ENCODE results near the gene FAM53B.

FAM53B gene

DNA sequence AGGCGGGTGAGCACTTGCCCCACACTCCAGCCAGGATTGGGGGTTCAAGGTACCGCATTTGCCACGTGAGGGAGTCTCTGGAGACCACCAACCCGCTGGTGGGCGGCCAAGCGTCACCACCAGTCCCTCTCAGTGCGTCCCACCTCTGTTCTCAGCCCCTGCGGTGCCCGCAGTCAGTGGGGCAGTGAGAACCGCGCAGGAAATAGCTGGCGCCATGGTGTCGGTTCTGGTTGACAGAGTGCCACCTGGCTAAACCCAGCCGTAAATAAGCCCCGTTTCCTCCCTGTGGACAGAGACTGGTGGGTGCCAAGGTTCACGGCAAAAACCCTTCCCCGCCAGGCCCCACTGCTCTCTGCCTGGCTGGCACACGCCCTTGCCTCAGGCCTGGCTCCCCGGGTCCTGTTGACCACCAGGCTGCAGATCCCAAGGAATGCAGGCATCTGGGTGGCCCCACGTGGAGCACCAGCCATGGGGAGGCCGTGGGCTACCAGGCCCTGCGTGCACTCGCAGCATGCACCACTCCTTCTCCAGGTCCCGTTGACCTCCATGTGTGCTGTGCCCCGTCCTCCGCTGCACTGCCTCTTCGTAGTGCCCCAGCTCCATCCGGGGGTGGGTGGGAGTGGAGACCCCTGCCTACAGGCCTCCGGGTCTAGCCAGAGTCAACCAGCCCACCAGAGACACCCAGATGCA, 142.6 kb downstream of the FAM53B start:
- Mint-ChIP-seq H3K4me1 (ENCODE audit: low read depth) (no peaks in the 10 kb centered on the region), H3K27me3 (no peaks in the 10 kb centered on the region), H3K27ac (no peak overlapping the region), H3K9me3 (no peaks in the 10 kb centered on the region), H3K4me3 (no peak overlapping the region), H3K36me3 (ENCODE audit: low read depth) (no peaks in the 10 kb centered on the region)
- DNase-seq = no peak

DNA sequence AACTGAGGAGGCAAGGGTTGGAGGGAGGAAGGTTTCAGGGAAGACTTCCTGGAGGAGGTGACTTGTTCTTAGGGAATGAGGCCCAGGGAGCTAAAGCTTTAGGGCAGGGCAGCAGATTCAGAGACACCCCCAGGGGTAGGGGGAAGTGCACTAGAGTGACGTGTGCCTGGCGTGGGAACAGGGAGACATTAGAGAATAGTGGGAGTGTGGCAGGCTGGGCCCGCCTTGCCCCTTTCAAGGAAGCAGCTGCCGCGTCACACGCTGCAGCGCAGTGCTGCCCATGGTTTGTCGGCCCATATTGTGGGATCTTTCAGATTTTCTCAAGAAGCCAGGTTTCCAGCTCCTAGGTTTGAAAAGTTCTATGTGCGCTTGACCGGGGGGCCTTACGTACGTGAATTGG, 143.2 kb downstream of the FAM53B start:
- no peaks in the 10 kb centered on the region for H3K27me3 Mint-ChIP-seq
- no peaks in the 10 kb centered on the region for H3K9me3 Mint-ChIP-seq
- no peak for DNase-seq
- no peak overlapping the region for H3K27ac Mint-ChIP-seq
- H3K4me3 Mint-ChIP-seq = no peak overlapping the region
- no peaks in the 10 kb centered on the region for H3K36me3 Mint-ChIP-seq (ENCODE audit: low read depth)
- no peaks in the 10 kb centered on the region for H3K4me1 Mint-ChIP-seq (ENCODE audit: low read depth)

DNA sequence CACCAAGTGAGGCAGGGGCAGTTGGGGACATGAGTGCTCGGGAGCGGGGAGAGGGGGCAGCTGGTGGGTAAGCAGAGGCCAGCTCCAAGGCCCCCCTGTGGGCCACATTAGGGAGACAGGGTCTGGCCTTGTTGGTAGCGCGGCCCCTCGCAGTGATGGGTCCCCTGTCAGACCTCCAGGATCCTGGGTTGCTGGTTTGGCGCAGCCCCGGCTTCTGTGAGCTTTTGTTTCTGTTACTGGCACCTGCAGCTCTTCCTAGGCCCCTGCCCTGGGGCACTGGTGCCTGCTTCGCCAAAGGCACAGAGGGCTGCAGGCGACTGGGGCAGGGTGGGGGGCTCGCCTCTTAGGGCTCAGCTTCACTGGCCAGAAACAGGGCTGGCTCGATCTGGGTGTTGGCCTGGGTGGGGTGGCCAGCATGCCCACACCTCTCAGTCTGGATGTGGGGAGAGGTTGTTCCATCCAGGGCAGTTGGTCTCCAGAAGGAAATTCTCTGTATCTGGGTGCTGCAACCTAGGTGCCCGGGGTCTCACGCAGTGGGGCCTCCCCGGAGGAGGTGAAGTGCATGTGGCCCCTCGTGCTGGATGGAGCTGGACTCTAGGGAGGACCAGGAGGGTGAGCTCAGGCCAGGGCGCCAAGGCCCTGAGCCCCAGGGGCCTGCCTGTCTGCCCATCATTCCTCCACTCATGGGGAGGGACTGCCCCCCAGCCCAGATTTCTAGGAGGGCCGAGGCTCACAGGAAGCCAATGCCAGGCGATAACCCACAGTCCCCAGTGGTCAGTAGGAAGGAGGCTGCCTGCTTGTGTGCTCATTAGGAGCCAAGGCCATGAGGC, 143.9 kb downstream of the FAM53B start:
- Mint-ChIP-seq H3K4me3 (no peak overlapping the region), H3K9me3 (no peaks in the 10 kb centered on the region), H3K27me3 (no peaks in the 10 kb centered on the region), H3K4me1 (ENCODE audit: low read depth) (no peaks in the 10 kb centered on the region), H3K27ac (no peak overlapping the region), H3K36me3 (ENCODE audit: low read depth) (no peaks in the 10 kb centered on the region)
- no peak for DNase-seq

DNA sequence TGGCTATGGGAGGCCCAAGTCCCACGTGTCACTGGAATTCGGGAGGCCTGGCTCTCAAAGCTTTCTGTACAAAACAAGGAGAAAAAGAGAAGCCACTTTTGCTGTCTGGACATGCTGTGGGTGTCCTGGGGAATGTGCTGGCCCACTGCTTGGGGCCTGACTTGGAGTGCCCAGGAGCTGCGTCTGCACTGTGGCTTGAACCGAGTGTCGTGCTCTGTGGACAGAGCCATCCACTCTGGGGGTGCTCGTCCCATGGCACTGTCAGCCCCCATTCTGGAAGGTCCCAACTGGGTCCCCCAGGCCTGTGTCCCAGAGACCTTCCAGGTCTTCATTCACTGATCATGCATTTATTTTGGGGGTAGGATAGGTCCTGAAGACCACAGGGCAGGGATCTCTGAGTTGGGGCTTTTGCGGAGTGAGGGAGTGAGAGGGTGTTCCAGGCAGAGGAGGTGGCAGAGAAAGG, 144.6 kb downstream of the FAM53B start:
- no peak overlapping the region for H3K27ac Mint-ChIP-seq
- no peak for DNase-seq
- H3K9me3 Mint-ChIP-seq = no peaks in the 10 kb centered on the region
- no peaks in the 10 kb centered on the region for H3K27me3 Mint-ChIP-seq
- H3K36me3 Mint-ChIP-seq (ENCODE audit: low read depth) = no peaks in the 10 kb centered on the region
- no peak overlapping the region for H3K4me3 Mint-ChIP-seq
- H3K4me1 Mint-ChIP-seq (ENCODE audit: low read depth) = no peaks in the 10 kb centered on the region

DNA sequence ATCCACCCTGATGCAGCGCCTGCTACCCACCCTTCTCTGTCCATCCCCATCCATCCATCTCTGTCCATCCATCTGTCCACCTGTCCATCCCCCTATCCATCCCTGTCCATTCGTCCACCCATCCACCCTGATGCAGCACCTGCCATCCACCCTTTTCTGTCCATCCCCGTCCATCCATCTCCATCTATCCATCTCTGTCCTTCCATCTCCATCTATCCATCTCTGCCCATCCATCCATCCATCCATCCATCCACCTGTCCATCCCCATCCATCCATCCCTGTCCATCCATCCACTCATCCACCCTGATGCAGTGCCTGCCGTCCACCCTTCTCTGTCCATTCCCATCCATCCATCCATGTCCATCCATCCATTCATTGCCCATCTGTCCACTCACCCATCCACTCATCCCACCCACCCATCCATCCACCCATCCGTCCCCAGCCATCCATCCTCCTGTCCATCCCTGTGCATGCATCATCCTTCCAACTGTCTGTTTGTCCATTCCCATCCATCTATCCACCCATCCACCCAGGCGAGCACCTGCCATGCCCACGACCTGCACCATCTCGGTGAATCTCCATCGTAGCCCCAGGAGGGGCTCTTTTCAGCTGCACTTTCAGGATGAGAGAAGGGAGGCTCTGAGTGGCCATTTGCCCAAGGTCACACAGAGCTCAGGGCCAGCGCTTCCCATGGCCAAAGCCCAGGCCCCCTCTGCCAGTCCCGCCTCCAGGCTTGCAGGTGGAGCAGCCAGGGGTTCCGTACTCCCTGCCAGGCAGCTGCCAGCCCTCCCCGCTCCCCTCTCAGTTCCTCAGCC, 145.2 kb downstream of the FAM53B start:
- no peaks in the 10 kb centered on the region for H3K27me3 Mint-ChIP-seq
- H3K4me1 Mint-ChIP-seq (ENCODE audit: low read depth) = no peaks in the 10 kb centered on the region
- DNase-seq = no peak
- no peaks in the 10 kb centered on the region for H3K36me3 Mint-ChIP-seq (ENCODE audit: low read depth)
- no peaks in the 10 kb centered on the region for H3K9me3 Mint-ChIP-seq
- no peak overlapping the region for H3K4me3 Mint-ChIP-seq
- no peak overlapping the region for H3K27ac Mint-ChIP-seq

DNA sequence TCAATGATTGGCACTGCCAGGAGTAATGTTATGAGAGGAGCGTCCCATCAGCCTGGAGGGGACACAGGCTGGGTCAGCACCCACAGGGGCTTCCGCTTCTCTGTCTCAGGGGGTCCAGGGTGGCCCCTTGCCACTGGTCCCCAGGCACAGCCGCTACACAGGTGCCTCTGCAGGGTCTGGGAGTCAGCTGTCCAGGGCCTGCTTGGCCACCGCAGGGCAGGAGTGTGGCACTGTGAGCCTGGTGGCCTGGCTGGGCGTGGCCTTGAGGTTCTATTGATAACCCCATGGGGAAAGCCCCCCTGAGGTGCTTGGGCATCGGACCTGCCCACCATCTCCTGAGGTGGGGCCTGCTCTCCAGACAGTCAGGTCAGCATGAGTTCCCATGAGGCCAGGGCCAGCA, 146.0 kb downstream of the FAM53B start:
- Mint-ChIP-seq H3K9me3 (no peaks in the 10 kb centered on the region), H3K36me3 (ENCODE audit: low read depth) (no peaks in the 10 kb centered on the region), H3K4me3 (no peak overlapping the region), H3K27me3 (no peaks in the 10 kb centered on the region), H3K27ac (no peak overlapping the region), H3K4me1 (ENCODE audit: low read depth) (no peaks in the 10 kb centered on the region)
- DNase-seq = no peak

DNA sequence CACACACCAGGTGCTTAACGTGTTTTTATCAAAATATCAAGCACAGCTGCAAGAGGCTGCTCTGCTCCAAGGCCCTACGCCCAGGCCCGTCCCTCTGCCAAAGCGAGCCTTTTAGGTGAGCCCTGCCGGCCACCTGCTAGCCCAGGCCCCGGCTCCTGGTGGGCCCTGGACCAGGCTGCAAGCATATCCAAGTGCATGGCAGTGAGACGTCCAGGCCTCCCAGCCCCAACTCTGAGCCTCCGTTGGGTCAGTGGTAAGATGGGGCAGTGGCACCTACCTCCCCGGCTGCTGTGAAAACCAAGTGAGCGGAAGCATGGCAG, 146.4 kb downstream of the FAM53B start:
- DNase-seq = no peak
- Mint-ChIP-seq H3K4me3 (no peak overlapping the region), H3K27ac (no peak overlapping the region), H3K36me3 (ENCODE audit: low read depth) (no peaks in the 10 kb centered on the region), H3K4me1 (ENCODE audit: low read depth) (no peaks in the 10 kb centered on the region), H3K9me3 (no peaks in the 10 kb centered on the region), H3K27me3 (no peaks in the 10 kb centered on the region)

DNA sequence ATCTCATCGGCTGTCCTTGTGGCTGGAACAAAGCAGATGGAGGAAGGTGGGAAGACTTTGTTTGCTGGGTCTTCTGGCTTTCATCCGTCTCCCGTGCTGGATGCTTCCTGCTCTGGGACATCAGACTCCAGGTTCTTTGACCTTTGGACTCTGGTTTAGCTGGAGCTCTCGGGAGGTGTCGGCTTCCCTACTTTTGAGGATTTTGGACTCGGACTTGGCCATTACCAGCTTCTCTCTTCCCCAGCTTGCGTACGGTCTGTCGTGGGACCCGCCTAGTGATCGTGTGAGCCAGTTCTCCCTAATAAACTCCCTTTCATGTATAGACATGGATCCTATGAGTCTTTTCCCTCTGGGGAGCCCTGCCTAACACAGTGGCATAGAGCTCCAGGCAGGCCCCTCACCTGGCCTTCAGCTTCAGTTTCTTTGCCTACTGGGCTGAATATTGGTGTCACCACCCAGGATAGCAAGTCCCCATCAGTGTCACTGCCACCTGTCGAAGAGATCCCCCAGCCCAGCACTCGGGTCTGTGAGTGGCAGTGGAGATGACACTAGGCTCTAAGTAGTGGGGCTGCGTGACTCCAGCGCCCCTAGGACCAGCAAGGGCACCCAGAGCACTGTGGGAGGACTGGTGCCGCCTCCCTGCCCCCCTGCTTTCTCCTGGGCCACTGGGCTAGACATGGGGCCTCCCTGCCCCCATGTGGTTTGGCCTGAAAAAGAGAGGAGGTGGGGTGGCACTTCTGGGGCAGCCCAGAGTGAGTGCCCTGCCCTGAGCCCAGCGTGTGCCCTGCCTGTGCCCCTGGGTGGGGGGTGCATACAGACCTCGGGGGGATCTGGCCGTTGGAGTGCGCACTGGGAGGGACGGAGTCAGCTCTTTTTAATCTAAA, 147.0 kb downstream of the FAM53B start:
- DNase-seq = no peak
- H3K4me3 Mint-ChIP-seq = no peak overlapping the region
- no peaks in the 10 kb centered on the region for H3K27me3 Mint-ChIP-seq
- H3K36me3 Mint-ChIP-seq (ENCODE audit: low read depth) = no peaks in the 10 kb centered on the region
- no peak overlapping the region for H3K27ac Mint-ChIP-seq
- H3K9me3 Mint-ChIP-seq = no peaks in the 10 kb centered on the region
- no peaks in the 10 kb centered on the region for H3K4me1 Mint-ChIP-seq (ENCODE audit: low read depth)

DNA sequence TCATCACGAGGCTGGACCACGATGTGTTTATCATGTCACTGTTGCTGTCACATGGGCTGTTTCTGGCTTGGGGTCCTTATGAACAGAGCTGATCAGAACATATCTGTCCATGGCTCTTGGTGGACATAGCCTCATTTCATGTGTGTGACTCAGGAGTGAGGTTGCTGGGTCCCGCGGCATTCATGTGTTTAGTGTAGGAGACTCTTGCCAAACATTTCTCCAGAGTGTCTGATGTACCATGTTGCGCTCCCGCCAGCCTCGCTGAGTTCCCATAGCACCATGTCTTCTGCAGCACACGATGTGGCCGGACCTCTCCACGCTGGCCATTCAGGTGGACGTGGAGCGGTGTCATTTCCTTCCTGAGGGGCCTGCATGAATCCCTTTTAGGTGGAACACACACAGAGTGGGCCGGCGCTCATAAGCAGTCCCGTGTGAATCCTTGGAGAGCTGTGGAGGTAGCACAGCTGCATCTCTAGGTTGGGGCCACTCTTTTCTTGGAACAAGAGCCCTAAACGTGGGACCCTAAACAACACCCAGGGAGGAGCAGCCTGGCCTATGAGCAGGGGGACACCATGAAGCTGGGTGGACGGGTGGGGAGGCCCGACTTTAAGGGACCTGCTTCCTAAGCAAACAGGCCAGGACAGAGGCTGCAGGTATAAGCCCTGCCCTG, 147.9 kb downstream of the FAM53B start:
- Mint-ChIP-seq H3K4me3 (no peak overlapping the region), H3K27me3 (no peaks in the 10 kb centered on the region), H3K27ac (no peak overlapping the region), H3K9me3 (no peaks in the 10 kb centered on the region), H3K4me1 (ENCODE audit: low read depth) (no peaks in the 10 kb centered on the region), H3K36me3 (ENCODE audit: low read depth) (no peaks in the 10 kb centered on the region)
- DNase-seq = no peak

DNA sequence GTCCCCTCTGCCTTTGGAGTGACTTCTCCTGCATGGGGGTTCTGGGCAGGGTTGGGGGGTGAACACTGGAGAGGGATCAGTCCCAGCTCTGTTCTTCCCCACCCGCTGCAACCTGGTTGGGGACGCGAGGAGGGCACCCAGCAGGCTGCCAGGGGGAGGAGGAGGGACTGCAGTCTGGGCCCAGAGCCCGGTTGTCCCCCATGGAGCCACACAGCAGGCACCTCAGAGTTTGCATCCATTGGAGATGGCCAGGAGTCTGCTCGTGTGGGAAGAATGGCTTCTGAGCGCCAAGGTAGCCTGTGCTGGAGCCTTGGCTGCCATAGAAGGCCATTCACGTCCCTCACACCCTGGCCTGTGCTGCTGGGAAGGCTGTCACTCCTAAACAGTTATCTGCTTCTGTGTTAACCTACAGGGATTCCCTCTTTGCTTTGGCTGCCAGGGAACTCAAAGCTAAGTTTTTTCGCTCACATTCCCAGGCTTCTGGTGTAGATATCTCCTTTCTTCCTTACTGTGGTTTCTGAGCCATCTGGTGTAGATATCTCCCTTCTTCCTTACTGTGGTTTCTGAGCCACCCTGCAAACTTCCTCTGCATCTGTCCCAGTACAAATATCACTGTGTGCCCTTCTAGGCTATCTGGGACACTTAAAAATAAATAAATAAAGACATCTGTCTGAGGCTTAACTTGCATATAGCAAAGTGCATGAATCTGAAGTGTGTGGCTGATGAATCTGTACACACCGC, 148.9 kb downstream of the FAM53B start:
- Mint-ChIP-seq H3K4me1 (ENCODE audit: low read depth) (no peaks in the 10 kb centered on the region), H3K27me3 (no peaks in the 10 kb centered on the region), H3K4me3 (no peak overlapping the region), H3K27ac (no peak overlapping the region), H3K9me3 (no peaks in the 10 kb centered on the region), H3K36me3 (ENCODE audit: low read depth) (no peaks in the 10 kb centered on the region)
- DNase-seq = no peak

DNA sequence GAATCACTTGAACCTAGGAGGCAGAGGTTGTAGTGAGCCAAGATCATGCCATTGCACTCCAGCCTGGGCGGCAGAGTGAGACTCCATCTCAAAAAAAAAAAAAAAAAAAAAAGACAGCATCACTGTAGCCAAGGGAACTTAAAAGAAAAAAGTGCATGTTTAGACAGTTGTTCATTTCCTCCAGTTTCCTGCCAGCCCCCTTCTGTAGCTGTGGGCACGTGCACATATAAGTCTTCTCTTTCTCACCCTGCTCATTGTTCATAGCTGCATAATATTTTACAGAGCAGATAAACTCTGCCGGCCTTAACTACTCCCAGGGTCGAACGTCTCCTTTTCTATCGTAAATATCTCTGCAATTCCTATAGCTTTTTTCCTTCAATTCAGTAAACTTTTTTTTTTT, 149.9 kb downstream of the FAM53B start:
- no peaks in the 10 kb centered on the region for H3K9me3 Mint-ChIP-seq
- H3K4me3 Mint-ChIP-seq = no peak overlapping the region
- H3K27ac Mint-ChIP-seq = no peak overlapping the region
- H3K4me1 Mint-ChIP-seq (ENCODE audit: low read depth) = no peaks in the 10 kb centered on the region
- DNase-seq = no peak
- H3K36me3 Mint-ChIP-seq (ENCODE audit: low read depth) = no peaks in the 10 kb centered on the region
- H3K27me3 Mint-ChIP-seq = no peaks in the 10 kb centered on the region

DNA sequence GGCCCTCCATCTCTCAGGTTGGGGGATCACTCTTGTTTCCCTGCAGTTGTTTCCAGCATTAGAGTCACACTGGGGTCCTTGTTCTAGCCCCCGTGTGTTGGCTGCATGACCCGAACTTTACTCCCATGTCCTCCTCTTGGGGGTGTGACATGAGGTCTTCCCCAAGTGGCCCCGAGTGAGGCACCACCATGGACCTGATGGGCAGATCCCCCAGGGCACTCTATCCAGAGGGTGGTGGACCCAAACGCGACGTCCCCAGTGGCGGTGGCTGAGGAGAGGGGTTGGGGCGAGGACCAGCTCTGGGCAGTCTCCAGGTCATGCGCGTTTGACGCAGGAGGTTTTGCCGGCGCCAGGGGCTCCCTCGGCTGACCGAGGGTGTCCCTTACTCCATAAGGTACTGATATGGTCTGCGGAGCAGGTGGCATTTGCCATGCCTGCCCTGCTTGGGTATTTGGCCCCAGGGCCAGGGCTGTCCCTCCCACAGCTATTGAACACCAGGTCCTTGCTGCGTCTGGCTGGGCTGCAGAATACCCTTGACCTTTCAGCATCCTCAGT, 150.7 kb downstream of the FAM53B start:
- Mint-ChIP-seq H3K27me3 (no peaks in the 10 kb centered on the region), H3K4me1 (ENCODE audit: low read depth) (no peaks in the 10 kb centered on the region), H3K4me3 (no peak overlapping the region), H3K27ac (no peak overlapping the region), H3K9me3 (no peaks in the 10 kb centered on the region), H3K36me3 (ENCODE audit: low read depth) (no peaks in the 10 kb centered on the region)
- no peak for DNase-seq

Data from activated T-cell treated with anti-CD3 and anti-CD28 coated beads, Interleukin-2, amount 50 U/mL, for 24 hours (primary cell).